GM18508 (cell line): Measurements from ENCODE around the gene SLC9A9.

Experiments used
- ATAC-seq: cut with Tn5 transposase; IDR thresholded peaks from one replicate; pipeline ENCODE4 v1.9.1; 2021; ENCODE audit warnings: moderate number of reproducible peaks; ENCODE audit not compliant: insufficient read depth, unreplicated experiment

Gene SLC9A9

GRCh38 chr3:143764840-143765239, 83.4 kb downstream of the SLC9A9 start:
- no peak for ATAC-seq

GRCh38 chr3:143763564-143764162, 84.6 kb downstream of the SLC9A9 start:
- ATAC-seq = no peak

GRCh38 chr3:143757691-143758090, 90.6 kb downstream of the SLC9A9 start:
- no peak for ATAC-seq

GRCh38 chr3:143755978-143756377, 92.3 kb downstream of the SLC9A9 start:
- no peak for ATAC-seq

GRCh38 chr3:143754090-143754489, 94.2 kb downstream of the SLC9A9 start:
- no peak for ATAC-seq

- no peak for ATAC-seq
Observed at GRCh38 chr3:143753456-143753855, 94.8 kb downstream of the SLC9A9 start.

GRCh38 chr3:143753006-143753405, 95.3 kb downstream of the SLC9A9 start:
- ATAC-seq = no peak

- ATAC-seq = peak; percentile 55
Observed at GRCh38 chr3:143751643-143752178, 96.6 kb downstream of the SLC9A9 start.

GRCh38 chr3:143750841-143751240, 97.4 kb downstream of the SLC9A9 start:
- no peak for ATAC-seq

- no peak for ATAC-seq
Observed at GRCh38 chr3:143749926-143750325, 98.3 kb downstream of the SLC9A9 start.

- ATAC-seq = no peak
Observed at GRCh38 chr3:143737065-143737464, 111.2 kb downstream of the SLC9A9 start.

- ATAC-seq = no peak
Observed at GRCh38 chr3:143736205-143736997, 111.9 kb downstream of the SLC9A9 start.

- no peak for ATAC-seq
Observed at GRCh38 chr3:143731776-143732175, 116.5 kb downstream of the SLC9A9 start.

- ATAC-seq = no peak
Observed at GRCh38 chr3:143731320-143731719, 116.9 kb downstream of the SLC9A9 start.

GRCh38 chr3:143727391-143727790, 120.9 kb downstream of the SLC9A9 start:
- ATAC-seq = no peak

GRCh38 chr3:143726727-143727126, 121.5 kb downstream of the SLC9A9 start:
- no peak for ATAC-seq

GRCh38 chr3:143720381-143720780, 127.9 kb downstream of the SLC9A9 start:
- ATAC-seq = no peak

- ATAC-seq = no peak
Observed at GRCh38 chr3:143718463-143718862, 129.8 kb downstream of the SLC9A9 start.

GRCh38 chr3:143716731-143717130, 131.5 kb downstream of the SLC9A9 start:
- ATAC-seq = no peak

- ATAC-seq = no peak
Observed at GRCh38 chr3:143712522-143712921, 135.7 kb downstream of the SLC9A9 start.

- ATAC-seq = no peak
Observed at GRCh38 chr3:143707848-143708247, 140.4 kb downstream of the SLC9A9 start.
